Keratinocyte (primary cell): ENCODE measurements around the gene DMXL1. TPM values are rescaled to one million over a fixed set of nuclear protein-coding genes. Genes with fewer than 3 reads are reported as not detected.

Source experiments
- DNase-seq: peaks from one replicate; pipeline ENCODE4 v3.0.0-alpha.2; 2011; ENCODE audit warnings: low read depth, missing footprints, low spot score
- FAIRE-seq: peaks from 2 replicates; lab custom pipeline; 2011; peaks lifted over from hg19 to GRCh38; lab: Jason Lieb, UNC
- H2AFZ ChIP-seq: 2 replicates; pipeline ENCODE4 v1.6.0; 2012; ENCODE audit warnings: low read length, control low read depth, inconsistent platforms; ENCODE audit not compliant: control insufficient read depth
- H3K27ac ChIP-seq: 2 replicates; pipeline ENCODE4 v1.5.1; 2011; ENCODE audit warnings: low read length; ENCODE audit not compliant: control insufficient read depth, insufficient read depth
- H3K27me3 ChIP-seq: 3 replicates; pipeline ENCODE4 v1.6.0; 2011; ENCODE audit warnings: low read length; ENCODE audit not compliant: control insufficient read depth, insufficient read depth; ENCODE audit errors: extremely low read depth
- H3K36me3 ChIP-seq, 2 experiments: 2 replicates in 1 of 2; 3 replicates in 1 of 2; pipeline ENCODE4 v1.5.1; 2011; ENCODE audit warnings: low read length in 2 of 2, mild to moderate bottlenecking in 1 of 2; ENCODE audit not compliant: control insufficient read depth in 2 of 2, insufficient read depth in 2 of 2; ENCODE audit errors: extremely low read depth in 1 of 2
- H3K4me1 ChIP-seq: 3 replicates; pipeline ENCODE4 v1.5.1; 2011; ENCODE audit warnings: low read length; ENCODE audit not compliant: control insufficient read depth, insufficient read depth; ENCODE audit errors: extremely low read depth
- H3K4me2 ChIP-seq: 3 replicates; pipeline ENCODE4 v1.6.0; 2011; ENCODE audit warnings: low read depth, low read length; ENCODE audit not compliant: control insufficient read depth, insufficient read depth; ENCODE audit errors: extremely low read depth
- H3K4me3 ChIP-seq, 3 experiments: fragments of 200-600 bp in 1 of 3; sonication (generic) in 1 of 3; 2 replicates in 2 of 3; 3 replicates in 1 of 3; pipeline ENCODE4 v1.5.1; 2011 to 2016; ENCODE audit warnings: low read length in 3 of 3, mild to moderate bottlenecking in 3 of 3, control low read depth in 2 of 3, inconsistent platforms in 1 of 3, low read depth in 1 of 3, mixed read lengths in 1 of 3, mixed run types in 1 of 3, moderate library complexity in 1 of 3; ENCODE audit not compliant: control insufficient read depth in 2 of 3, insufficient read depth in 2 of 3; ENCODE audit errors: extremely low read depth in 1 of 3
- H3K79me2 ChIP-seq: 2 replicates; pipeline ENCODE4 v1.6.0; 2012; ENCODE audit warnings: low read length; ENCODE audit not compliant: control insufficient read depth, insufficient read depth
- H3K9ac ChIP-seq: 3 replicates; pipeline ENCODE4 v1.6.0; 2011; ENCODE audit warnings: low read length; ENCODE audit not compliant: control insufficient read depth, insufficient read depth; ENCODE audit errors: extremely low read depth
- H3K9me1 ChIP-seq: 3 replicates; pipeline ENCODE4 v1.6.0; 2011; ENCODE audit warnings: low read length; ENCODE audit not compliant: control insufficient read depth, insufficient read depth; ENCODE audit errors: extremely low read depth
- H3K9me3 ChIP-seq: 2 replicates; pipeline ENCODE4 v1.5.1; 2012; ENCODE audit warnings: low read depth, low read length; ENCODE audit not compliant: control insufficient read depth
- H4K20me1 ChIP-seq: 3 replicates; pipeline ENCODE4 v1.6.0; 2011; ENCODE audit warnings: low read length; ENCODE audit not compliant: control insufficient read depth, insufficient read depth; ENCODE audit errors: extremely low read depth
- CTCF ChIP-seq, 3 experiments: IDR thresholded peaks in 1 of 3; conservative IDR thresholded peaks in 1 of 3; optimal IDR thresholded peaks in 1 of 3; 2 replicates in 2 of 3; 3 replicates in 1 of 3; pipeline versions ENCODE3 to v1.5.1; 2011; ENCODE audit warnings: low read length in 3 of 3, mild to moderate bottlenecking in 3 of 3, moderate library complexity in 2 of 3, control low read depth in 1 of 3, inconsistent platforms in 1 of 3; ENCODE audit not compliant: insufficient read depth in 2 of 3; ENCODE audit errors: extremely low read depth in 1 of 3
- EZH2 ChIP-seq: IDR thresholded peaks from one replicate; pipeline ENCODE4 v1.6.1; 2012; ENCODE audit warnings: inconsistent platforms, mild to moderate bottlenecking, low read length, moderate library complexity
- dilution Hi-C: fragments of 300-500 bp; cut with MboI; formaldehyde crosslinking; loops from one replicate; pipeline ENCODE4 v1.7.0; 2020; ENCODE audit warnings: low sequenced_read_pairs; ENCODE audit not compliant: extremely low pct_ligation_motif_present
- polyA plus RNA-seq, 5 experiments: library from polyadenylated mRNA; depleted of rRNA in 3 of 5; stranded (reverse) in 3 of 5; stranded (forward) in 1 of 5; unstranded in 1 of 5; fragments of >200 nt; gene quantifications; 1 replicate in 1 of 5; 2 replicates in 3 of 5; 3 replicates in 1 of 5; pipeline versions ENCODE4 v1.2.1 to v1.2.3, GENCODE V29; 2011 to 2012; ENCODE audit warnings: missing spikeins in 2 of 5, low read depth in 1 of 5, low replicate concordance in 1 of 5

The DMXL1 gene
- polyA plus RNA-seq, 1 donor (not counting 4 experiments of a cell fraction or from before 2014, with no cell fraction given), result 13.1 TPM

- FAIRE-seq, result no peak
- no peak overlapping the region for H3K4me2 ChIP-seq
- no peaks in the 10 kb centered on the region for H4K20me1 ChIP-seq
- H3K4me1 ChIP-seq, result peaks cover 3% of the 10 kb centered on the region
- no peaks in the 10 kb centered on the region for H3K9me1 ChIP-seq
- no peaks in the 10 kb centered on the region for H3K79me2 ChIP-seq
- dilution Hi-C loops, result no loop called here
- no peaks in the 10 kb centered on the region for H3K9me3 ChIP-seq
- no peak overlapping the region for H3K4me3 ChIP-seq
- no peaks in the 10 kb centered on the region for H3K27me3 ChIP-seq
- H3K27ac ChIP-seq, result no peak overlapping the region
- H3K36me3 ChIP-seq, result no peaks in the 10 kb centered on the region
- no peak overlapping the region for H3K9ac ChIP-seq
- no peak for DNase-seq
- H2AFZ ChIP-seq, result no peak overlapping the region
- TF ChIP-seq EZH2 (no peak), CTCF (optimal IDR thresholded peaks at IDR 0.05 in 1 of 3, IDR thresholded peaks at IDR 0.05 in 1 of 3, conservative IDR thresholded peaks at IDR 0.05 in 1 of 3; ENCODE audit: extremely low read depth in 1 of 3, insufficient read depth in 2 of 3, low read length in 3 of 3) (no peak)
Observed at GRCh38 chr5:119054101-119054500, 16.8 kb upstream of the DMXL1 start.

- H2AFZ ChIP-seq, result no peak overlapping the region
- H3K27ac ChIP-seq, result no peak overlapping the region
- H3K9ac ChIP-seq, result no peak overlapping the region
- no peak for DNase-seq
- no peak for FAIRE-seq
- dilution Hi-C loops, result no loop called here
- H4K20me1 ChIP-seq, result no peaks in the 10 kb centered on the region
- no peak overlapping the region for H3K4me2 ChIP-seq
- no peaks in the 10 kb centered on the region for H3K36me3 ChIP-seq
- TF ChIP-seq CTCF (optimal IDR thresholded peaks at IDR 0.05 in 1 of 3, IDR thresholded peaks at IDR 0.05 in 1 of 3, conservative IDR thresholded peaks at IDR 0.05 in 1 of 3; ENCODE audit: extremely low read depth in 1 of 3, insufficient read depth in 2 of 3, low read length in 3 of 3), result no peak
- no peaks in the 10 kb centered on the region for H3K79me2 ChIP-seq
- H3K4me3 ChIP-seq, result no peak overlapping the region
- no peaks in the 10 kb centered on the region for H3K27me3 ChIP-seq
- no peaks in the 10 kb centered on the region for H3K9me3 ChIP-seq
- H3K4me1 ChIP-seq, result no peaks in the 10 kb centered on the region
- H3K9me1 ChIP-seq, result no peaks in the 10 kb centered on the region
Observed at GRCh38 chr5:119055294-119055693, 15.6 kb upstream of the DMXL1 start.
